OCI-LY1 (cell line): Measurements from ENCODE around the gene USP5.

ENCODE experiments used
- EZH2 ChIP-seq: fragments of 200-600 bp; sonication (generic), shearing (Covaris generic); IDR thresholded peaks from 2 replicates; pipeline ENCODE4 v1.8.0; 2017; ENCODE audit warnings: borderline replicate concordance, mixed run types, mild to moderate bottlenecking, antibody characterized with exemption, low read length, moderate library complexity, mixed read lengths
- TF ChIP-seq, protein P1 (sequence below): fragments of 200-600 bp; sonication (generic), shearing (Covaris generic); IDR thresholded peaks from 2 replicates; pipeline ENCODE4 v1.5.1; 2017; ENCODE audit warnings: mild to moderate bottlenecking, antibody characterized with exemption, low read length, moderate library complexity, mixed read lengths

DNA sequence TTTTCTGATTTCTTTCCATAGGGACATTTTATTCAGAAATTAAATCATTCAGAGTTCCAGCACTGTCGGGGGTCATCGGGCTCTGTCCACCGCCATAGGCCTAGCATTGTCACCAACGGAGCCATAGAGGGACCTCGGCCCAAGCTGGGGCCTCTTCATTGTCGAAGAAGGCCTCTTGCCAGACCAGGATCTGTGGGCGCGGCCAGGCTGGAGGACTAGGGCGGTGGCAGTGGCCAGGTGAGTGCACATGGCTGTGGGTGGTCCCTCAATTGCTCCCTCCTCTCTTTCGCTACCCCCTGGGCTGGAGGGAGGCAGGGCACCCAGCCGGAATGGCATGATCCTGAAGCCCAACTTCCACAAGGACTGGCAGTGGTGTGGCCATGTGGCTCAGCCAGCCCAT is 31.7 kb downstream of the USP5 start:
- TF ChIP-seq, protein P1, sequence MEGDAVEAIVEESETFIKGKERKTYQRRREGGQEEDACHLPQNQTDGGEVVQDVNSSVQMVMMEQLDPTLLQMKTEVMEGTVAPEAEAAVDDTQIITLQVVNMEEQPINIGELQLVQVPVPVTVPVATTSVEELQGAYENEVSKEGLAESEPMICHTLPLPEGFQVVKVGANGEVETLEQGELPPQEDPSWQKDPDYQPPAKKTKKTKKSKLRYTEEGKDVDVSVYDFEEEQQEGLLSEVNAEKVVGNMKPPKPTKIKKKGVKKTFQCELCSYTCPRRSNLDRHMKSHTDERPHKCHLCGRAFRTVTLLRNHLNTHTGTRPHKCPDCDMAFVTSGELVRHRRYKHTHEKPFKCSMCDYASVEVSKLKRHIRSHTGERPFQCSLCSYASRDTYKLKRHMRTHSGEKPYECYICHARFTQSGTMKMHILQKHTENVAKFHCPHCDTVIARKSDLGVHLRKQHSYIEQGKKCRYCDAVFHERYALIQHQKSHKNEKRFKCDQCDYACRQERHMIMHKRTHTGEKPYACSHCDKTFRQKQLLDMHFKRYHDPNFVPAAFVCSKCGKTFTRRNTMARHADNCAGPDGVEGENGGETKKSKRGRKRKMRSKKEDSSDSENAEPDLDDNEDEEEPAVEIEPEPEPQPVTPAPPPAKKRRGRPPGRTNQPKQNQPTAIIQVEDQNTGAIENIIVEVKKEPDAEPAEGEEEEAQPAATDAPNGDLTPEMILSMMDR, result no peak
- no peak for TF ChIP-seq EZH2
